Epithelial cell of proximal tubule (primary cell): ENCODE data around the gene DENND1A. TPM values are rescaled to one million over a fixed set of nuclear protein-coding genes. Genes with fewer than 3 reads are reported as not detected.

Source experiments
- DNase-seq: peaks from one replicate; pipeline ENCODE4 v3.0.0-alpha.2; 2011; ENCODE audit warnings: low read depth
- H3K4me3 ChIP-seq: 2 replicates; pipeline ENCODE4 v1.5.1; 2011; ENCODE audit warnings: low read depth, mild to moderate bottlenecking, low read length
- CTCF ChIP-seq: conservative IDR thresholded peaks from 2 replicates; pipeline ENCODE4 v1.5.1; 2012; ENCODE audit warnings: low read depth, mild to moderate bottlenecking, low read length
- total RNA-seq: library from RNA; depleted of rRNA; stranded (reverse); fragments of >200 nt; gene quantifications from 2 replicates; pipeline ENCODE4 v1.2.3, GENCODE V29; 2015

DENND1A gene
- total RNA-seq, 1 donor from 2014 or later = 26.6 TPM

- H3K4me3 ChIP-seq = no peak overlapping the region
- TF ChIP-seq CTCF = peak; percentile 8
- DNase-seq = no peak
Observed at GRCh38 chr9:123417289-123418051, 512.5 kb downstream of the DENND1A start.

DNA sequence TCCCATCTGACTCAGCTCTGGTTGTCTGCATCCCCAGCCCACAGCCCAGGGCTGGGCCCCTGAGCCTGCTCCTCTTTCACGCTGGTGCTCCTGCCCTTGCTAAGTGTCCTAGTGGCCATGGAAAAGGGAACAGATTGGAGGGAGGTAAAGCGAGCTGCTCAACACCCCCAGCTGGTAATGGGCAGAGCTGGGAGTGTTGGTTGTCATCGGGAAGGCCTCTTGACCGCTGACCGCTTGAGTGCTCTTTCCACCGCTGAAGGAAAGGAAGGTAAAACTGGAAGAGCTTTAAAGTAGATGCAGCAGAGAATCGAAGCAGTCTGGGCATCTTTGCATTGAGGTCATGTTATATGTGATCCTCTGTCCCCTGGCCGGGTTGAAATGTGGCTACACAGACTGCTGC lies 513.8 kb downstream of the DENND1A start:
- no peak overlapping the region for H3K4me3 ChIP-seq
- DNase-seq = no peak
- TF ChIP-seq CTCF = no peak

- no peak for DNase-seq
- no peak for TF ChIP-seq CTCF
- H3K4me3 ChIP-seq = no peak overlapping the region
Observed at GRCh38 chr9:123414936-123415930, 514.7 kb downstream of the DENND1A start.

DNA sequence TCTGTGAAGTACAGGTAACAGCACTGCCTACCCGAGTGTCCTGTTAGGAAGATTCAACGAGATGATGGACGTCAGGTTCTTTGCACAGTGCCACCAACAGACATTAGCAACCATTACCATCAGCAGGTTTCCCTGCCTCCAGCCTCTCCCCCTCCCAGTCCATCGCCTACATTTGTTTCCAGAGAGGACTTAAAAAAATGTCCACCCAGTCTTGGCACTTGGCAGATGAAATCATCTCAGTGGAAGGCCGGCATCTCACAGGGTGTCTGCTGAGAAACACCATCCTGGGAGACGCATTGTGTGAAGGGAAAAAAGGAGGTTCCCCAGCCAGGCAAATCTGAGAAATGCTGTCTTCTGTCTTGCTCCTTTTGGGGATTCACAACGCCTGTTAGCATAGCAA lies 515.7 kb downstream of the DENND1A start:
- no peak overlapping the region for H3K4me3 ChIP-seq
- DNase-seq = no peak
- TF ChIP-seq CTCF = no peak

DNA sequence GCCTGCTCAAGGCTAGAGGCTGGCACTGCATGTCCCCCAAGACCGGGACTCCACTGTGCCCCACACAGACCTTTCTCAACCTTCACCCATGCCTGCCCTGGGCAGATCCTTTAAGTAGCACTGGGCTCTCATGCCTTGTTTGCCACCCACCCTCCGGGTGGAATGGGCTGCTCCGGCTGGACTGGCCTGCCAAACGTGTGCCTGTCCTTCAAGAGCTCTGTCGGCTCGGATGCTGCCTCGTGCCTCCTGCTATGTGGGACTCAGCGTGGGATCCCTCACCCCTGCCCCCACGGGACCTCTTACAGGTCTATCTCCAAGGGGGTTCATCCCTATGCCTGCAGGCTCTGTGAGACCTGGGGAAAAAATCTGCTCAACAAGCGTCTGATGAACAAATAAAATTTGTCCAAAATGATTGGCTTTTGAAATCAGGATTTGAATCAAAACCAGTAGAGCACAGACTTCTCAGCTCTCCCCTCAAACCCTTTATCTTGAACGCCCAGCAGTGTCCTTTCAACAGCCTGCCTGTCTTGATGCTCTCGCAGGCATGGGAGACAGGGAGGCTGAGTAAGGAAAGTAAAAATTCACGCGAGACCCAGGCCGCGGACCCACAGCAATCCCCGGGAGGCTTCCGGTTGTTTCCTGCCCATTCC lies 517.6 kb downstream of the DENND1A start:
- H3K4me3 ChIP-seq = no peak overlapping the region
- DNase-seq = no peak
- TF ChIP-seq CTCF = no peak

DNA sequence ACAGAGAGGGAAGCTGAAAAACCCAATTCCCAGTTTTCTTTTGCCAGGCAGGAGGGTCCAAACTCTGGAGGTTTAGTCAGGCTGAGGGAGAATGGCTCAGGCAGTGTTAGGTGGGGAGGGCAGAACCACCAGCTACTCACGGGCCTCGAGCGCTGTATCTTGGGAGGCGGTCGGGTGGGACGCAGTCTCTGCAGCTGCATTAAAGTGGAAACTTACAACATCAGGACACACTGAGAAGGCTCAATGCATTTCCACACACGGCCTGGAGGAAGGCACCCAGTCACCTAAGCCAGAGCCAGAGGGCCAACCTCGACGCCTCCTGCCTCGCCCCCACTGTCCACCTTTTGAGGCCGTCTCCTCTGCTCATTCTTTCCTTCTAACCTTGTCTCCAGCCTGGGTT lies 518.3 kb downstream of the DENND1A start:
- no peak overlapping the region for H3K4me3 ChIP-seq
- TF ChIP-seq CTCF = no peak
- DNase-seq = no peak
